ENCODE measurements around the gene NRCAM. TPM values are rescaled to one million over a fixed set of nuclear protein-coding genes. Genes with fewer than 3 reads are reported as not detected.

The NRCAM gene
- polyA plus RNA-seq, 1 donor from 2014 or later = 0.49 TPM

- no peak overlapping the region for H3K4me3 Mint-ChIP-seq
- peaks cover 4 to 7% (median 4%) of the 10 kb centered on the region in 3 donors for H3K4me1 Mint-ChIP-seq
- H3K36me3 Mint-ChIP-seq = no peaks in the 10 kb centered on the region
- H3K27ac Mint-ChIP-seq = no peak overlapping the region
- no peaks in the 10 kb centered on the region for H3K27me3 Mint-ChIP-seq
- no peaks in the 10 kb centered on the region for H3K9me3 Mint-ChIP-seq
Measured at GRCh38 chr7:108314049-108314448, 142.2 kb downstream of the NRCAM start.

GRCh38 chr7:108313086-108313485, 143.2 kb downstream of the NRCAM start:
- Mint-ChIP-seq H3K4me3 (no peak overlapping the region), H3K27me3 (no peaks in the 10 kb centered on the region), H3K4me1 (peaks cover 4 to 7% (median 4%) of the 10 kb centered on the region in 3 donors), H3K9me3 (no peaks in the 10 kb centered on the region), H3K27ac (no peak overlapping the region), H3K36me3 (no peaks in the 10 kb centered on the region)

GRCh38 chr7:108311446-108312168, 144.6 kb downstream of the NRCAM start:
- H3K27ac Mint-ChIP-seq = no peak overlapping the region
- H3K9me3 Mint-ChIP-seq = no peaks in the 10 kb centered on the region
- no peaks in the 10 kb centered on the region for H3K36me3 Mint-ChIP-seq

GRCh38 chr7:108310351-108310750, 145.9 kb downstream of the NRCAM start:
- Mint-ChIP-seq H3K4me1 (peaks cover 2 to 7% (median 4%) of the 10 kb centered on the region in 3 donors), H3K36me3 (no peaks in the 10 kb centered on the region), H3K27me3 (no peaks in the 10 kb centered on the region), H3K9me3 (no peaks in the 10 kb centered on the region), H3K27ac (no peak overlapping the region), H3K4me3 (no peak overlapping the region)

More at GRCh38 chr7:108311446-108312168, 144.6 kb downstream of the NRCAM start:
- Mint-ChIP-seq H3K27me3 (no peaks in the 10 kb centered on the region), H3K4me3 (no peak overlapping the region), H3K4me1 (peaks cover 2 to 7% (median 4%) of the 10 kb centered on the region in 3 donors)

- peaks cover 2 to 7% (median 4%) of the 10 kb centered on the region in 3 donors for H3K4me1 Mint-ChIP-seq
- no peaks in the 10 kb centered on the region for H3K36me3 Mint-ChIP-seq
- no peak overlapping the region for H3K4me3 Mint-ChIP-seq
- H3K27ac Mint-ChIP-seq = no peak overlapping the region
- no peaks in the 10 kb centered on the region for H3K27me3 Mint-ChIP-seq
- H3K9me3 Mint-ChIP-seq = no peaks in the 10 kb centered on the region
Measured at GRCh38 chr7:108308903-108309302, 147.3 kb downstream of the NRCAM start.

GRCh38 chr7:108308276-108308675, 148.0 kb downstream of the NRCAM start:
- Mint-ChIP-seq H3K27ac (no peak overlapping the region), H3K9me3 (no peaks in the 10 kb centered on the region), H3K27me3 (no peaks in the 10 kb centered on the region), H3K4me3 (no peak overlapping the region), H3K4me1 (peaks cover 2 to 7% (median 4%) of the 10 kb centered on the region in 3 donors), H3K36me3 (no peaks in the 10 kb centered on the region)

GRCh38 chr7:108307595-108307994, 148.6 kb downstream of the NRCAM start:
- no peaks in the 10 kb centered on the region for H3K9me3 Mint-ChIP-seq
- no peak overlapping the region for H3K4me3 Mint-ChIP-seq
- no peak overlapping the region for H3K27ac Mint-ChIP-seq
- peaks cover 2 to 7% (median 4%) of the 10 kb centered on the region in 3 donors for H3K4me1 Mint-ChIP-seq
- no peaks in the 10 kb centered on the region for H3K27me3 Mint-ChIP-seq
- H3K36me3 Mint-ChIP-seq = no peaks in the 10 kb centered on the region

- Mint-ChIP-seq H3K4me3 (no peak overlapping the region), H3K4me1 (peaks cover 2 to 7% (median 4%) of the 10 kb centered on the region in 3 donors), H3K27me3 (no peaks in the 10 kb centered on the region), H3K36me3 (no peaks in the 10 kb centered on the region), H3K9me3 (no peaks in the 10 kb centered on the region), H3K27ac (no peak overlapping the region)
Measured at GRCh38 chr7:108307194-108307593, 149.0 kb downstream of the NRCAM start.

GRCh38 chr7:108303332-108303731, 152.9 kb downstream of the NRCAM start:
- H3K4me3 Mint-ChIP-seq = peak overlapping the region in 1 of 4 donors; percentile 2
- H3K27me3 Mint-ChIP-seq = no peaks in the 10 kb centered on the region
- H3K27ac Mint-ChIP-seq = no peak overlapping the region
- H3K9me3 Mint-ChIP-seq = no peaks in the 10 kb centered on the region
- H3K36me3 Mint-ChIP-seq = no peaks in the 10 kb centered on the region
- no peaks in the 10 kb centered on the region for H3K4me1 Mint-ChIP-seq

- Mint-ChIP-seq H3K27ac (no peak overlapping the region), H3K4me3 (no peak overlapping the region), H3K36me3 (no peaks in the 10 kb centered on the region), H3K4me1 (no peaks in the 10 kb centered on the region), H3K9me3 (no peaks in the 10 kb centered on the region), H3K27me3 (no peaks in the 10 kb centered on the region)
Measured at GRCh38 chr7:108301387-108301786, 154.8 kb downstream of the NRCAM start.

- Mint-ChIP-seq H3K27ac (no peak overlapping the region), H3K4me1 (peaks cover 5 to 7% (median 7%) of the 10 kb centered on the region in 3 donors), H3K36me3 (no peaks in the 10 kb centered on the region), H3K27me3 (no peaks in the 10 kb centered on the region), H3K9me3 (no peaks in the 10 kb centered on the region), H3K4me3 (no peak overlapping the region)
Measured at GRCh38 chr7:108299251-108299973, 156.8 kb downstream of the NRCAM start.

GRCh38 chr7:108296911-108297310, 159.3 kb downstream of the NRCAM start:
- Mint-ChIP-seq H3K36me3 (no peaks in the 10 kb centered on the region), H3K4me3 (no peak overlapping the region), H3K4me1 (peaks cover 12% of the 10 kb centered on the region in 3 donors), H3K9me3 (no peaks in the 10 kb centered on the region), H3K27ac (no peak overlapping the region), H3K27me3 (no peaks in the 10 kb centered on the region)

GRCh38 chr7:108294595-108294994, 161.6 kb downstream of the NRCAM start:
- no peaks in the 10 kb centered on the region for H3K27me3 Mint-ChIP-seq
- no peak overlapping the region for H3K27ac Mint-ChIP-seq
- H3K9me3 Mint-ChIP-seq = no peaks in the 10 kb centered on the region
- peak overlapping the region in 1 of 4 donors; percentile 22 for H3K4me3 Mint-ChIP-seq
- peaks cover 12% of the 10 kb centered on the region in 3 donors for H3K4me1 Mint-ChIP-seq
- H3K36me3 Mint-ChIP-seq = no peaks in the 10 kb centered on the region

- Mint-ChIP-seq H3K4me1 (peaks cover 12% of the 10 kb centered on the region in 3 donors), H3K27ac (no peak overlapping the region), H3K36me3 (no peaks in the 10 kb centered on the region), H3K27me3 (peaks cover 2% of the 10 kb centered on the region), H3K4me3 (no peak overlapping the region), H3K9me3 (no peaks in the 10 kb centered on the region)
Measured at GRCh38 chr7:108293149-108293612, 163.1 kb downstream of the NRCAM start.

- H3K4me1 Mint-ChIP-seq = peaks cover 12% of the 10 kb centered on the region in 3 donors
- H3K4me3 Mint-ChIP-seq = no peak overlapping the region
- H3K36me3 Mint-ChIP-seq = no peaks in the 10 kb centered on the region
- no peaks in the 10 kb centered on the region for H3K9me3 Mint-ChIP-seq
- no peak overlapping the region for H3K27ac Mint-ChIP-seq
- peaks cover 5% of the 10 kb centered on the region for H3K27me3 Mint-ChIP-seq
Measured at GRCh38 chr7:108292541-108292940, 163.7 kb downstream of the NRCAM start.
